Measurements from ENCODE around the gene UFSP1.

DNA sequence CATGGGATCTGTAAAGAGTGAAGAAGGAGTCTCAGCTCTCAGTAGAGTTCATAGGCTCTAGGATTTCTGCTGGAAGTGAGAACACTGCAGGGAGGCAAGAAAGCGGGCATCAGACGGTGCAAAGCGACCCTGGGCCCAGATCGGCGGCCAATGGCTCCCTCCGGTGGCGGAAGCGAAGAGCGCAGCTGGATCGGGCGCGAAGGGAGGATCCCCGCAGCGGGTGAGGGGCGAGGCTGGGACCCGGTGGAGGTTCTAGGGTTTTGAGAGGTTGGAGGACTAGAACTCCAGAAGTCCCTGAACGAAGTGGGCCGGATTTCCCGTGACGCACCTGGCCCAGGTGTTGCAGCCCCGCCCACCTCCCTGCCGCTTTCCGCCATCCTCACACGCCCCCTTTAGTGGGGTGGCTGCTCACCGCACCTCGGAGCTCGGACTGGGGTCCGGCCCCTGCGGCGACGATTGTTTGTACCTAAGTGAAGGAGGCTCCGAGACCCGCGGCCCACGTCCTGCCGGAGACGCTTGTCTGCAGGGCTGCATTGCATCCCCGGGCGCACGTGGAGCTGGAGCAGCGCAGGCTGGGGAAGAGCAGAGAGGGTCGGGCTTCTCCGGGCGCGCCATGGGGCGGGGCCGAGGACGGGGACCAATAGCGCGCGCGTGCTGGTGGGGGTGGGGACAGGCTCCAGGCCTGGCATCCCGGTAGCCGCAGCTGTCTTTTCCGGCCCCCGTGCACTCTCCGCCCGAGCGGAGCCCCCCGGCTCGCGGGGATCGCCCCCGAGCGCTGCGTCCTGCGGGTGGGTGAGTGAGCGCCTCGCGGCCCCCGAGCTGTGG is 37.3 kb downstream of the UFSP1 start, which contains the start of gene SLC12A9:
- no peak for TF ChIP-seq ZNF274 (IDR thresholded peaks at IDR 0.05; ENCODE audit: low read depth, low read length)
- TF ChIP-seq YY1 (IDR thresholded peaks at IDR 0.05; ENCODE audit: insufficient read depth, insufficient read length), result no peak
- TF ChIP-seq SUZ12 (IDR thresholded peaks at IDR 0.05; ENCODE audit: extremely low read depth, insufficient read depth, insufficient read length), result no peak

Measured in NT2/D1 (cell line).